Tibial artery (tissue), 4 donors: ENCODE data around the gene SLC9A2.

Source experiments
- DNase-seq, 2 donors: peaks; one replicate each; pipeline ENCODE4 v3.0.0-alpha.2; 2019
- H3K27ac ChIP-seq, 2 donors: fragments of 200-600 bp; sonication (generic) in 1 of 2; 1 replicate in 1 of 2; 2 replicates in 1 of 2; pipeline ENCODE4 v1.5.1; 2018 to 2019; ENCODE audit warnings: mild to moderate bottlenecking in 1 of 2
- H3K27me3 ChIP-seq, 2 donors: fragments of 200-600 bp; sonication (generic) in 1 of 2; one replicate each; pipeline versions ENCODE4 v1.5.1 to v1.6.0; 2016 to 2019
- H3K36me3 ChIP-seq, 3 donors: fragments of 200-600 bp; sonication (generic) in 2 of 3; one replicate each; pipeline ENCODE4 v1.5.1; 2016 to 2019; ENCODE audit warnings: mild to moderate bottlenecking in 2 of 3
- H3K4me1 ChIP-seq, 4 donors: fragments of 200-600 bp; sonication (generic) in 2 of 4; 1 replicate in 3 of 4; 2 replicates in 1 of 4; pipeline ENCODE4 v1.5.1; 2016 to 2019
- H3K4me3 ChIP-seq, 2 donors: fragments of 200-600 bp; sonication (generic) in 1 of 2; 1 replicate in 1 of 2; 2 replicates in 1 of 2; pipeline ENCODE4 v1.5.1; 2018 to 2019; ENCODE audit warnings: mild to moderate bottlenecking in 2 of 2
- H3K9me3 ChIP-seq, 3 donors: fragments of 200-600 bp; sonication (generic) in 1 of 3; one replicate each; pipeline ENCODE4 v1.5.1; 2016 to 2019
- intact Hi-C: fragments of 100-400 bp; cut with DNase I; formaldehyde crosslinking; loops from one replicate; pipeline ENCODE4 v1.15.0; 2023; ENCODE audit warnings: low total_unique reads
- TF ChIP-seq, protein P1 (sequence below), 2 experiments: fragments of 200-600 bp in 1 of 2; fragments of 450-650 bp in 1 of 2; IDR thresholded peaks; one replicate each; pipeline ENCODE4 v1.5.1; 2017 to 2019; ENCODE audit warnings: antibody characterized with exemption in 2 of 2, mild to moderate bottlenecking in 1 of 2, moderate library complexity in 1 of 2

The SLC9A2 gene

DNA sequence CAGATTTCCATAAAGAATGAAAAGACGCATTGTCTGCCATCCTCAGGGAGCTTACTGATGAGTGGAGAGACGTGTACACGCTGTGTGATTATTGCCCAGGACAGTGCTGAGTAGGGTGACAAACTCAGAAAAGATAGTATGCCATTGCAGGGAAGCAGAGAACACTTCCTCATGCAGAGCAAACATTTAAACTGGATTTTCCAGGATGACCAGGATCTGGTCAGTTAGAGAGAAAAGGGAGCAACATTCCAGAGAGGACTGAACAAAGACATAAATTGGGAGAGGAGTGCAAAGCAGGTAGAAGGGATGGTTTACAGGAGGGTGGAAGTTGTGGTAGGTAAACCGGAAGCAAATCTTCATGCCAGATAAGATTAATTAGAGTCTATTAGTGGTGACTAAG is 2.3 kb downstream of the SLC9A2 start:
- Histone ChIP-seq H3K27me3 (peaks cover 0 to 38% of the 10 kb centered on the region in 2 donors), H3K4me1 (peaks cover 0 to 18% (median 13%) of the 10 kb centered on the region in 4 donors), H3K36me3 (no peaks in the 10 kb centered on the region), H3K27ac (no peak overlapping the region), H3K4me3 (no peak overlapping the region), H3K9me3 (peaks cover 0 to 4% (median 0%) of the 10 kb centered on the region in 3 donors)
- no peak for DNase-seq
- intact Hi-C loops: no loop called here
- TF ChIP-seq, protein P1, sequence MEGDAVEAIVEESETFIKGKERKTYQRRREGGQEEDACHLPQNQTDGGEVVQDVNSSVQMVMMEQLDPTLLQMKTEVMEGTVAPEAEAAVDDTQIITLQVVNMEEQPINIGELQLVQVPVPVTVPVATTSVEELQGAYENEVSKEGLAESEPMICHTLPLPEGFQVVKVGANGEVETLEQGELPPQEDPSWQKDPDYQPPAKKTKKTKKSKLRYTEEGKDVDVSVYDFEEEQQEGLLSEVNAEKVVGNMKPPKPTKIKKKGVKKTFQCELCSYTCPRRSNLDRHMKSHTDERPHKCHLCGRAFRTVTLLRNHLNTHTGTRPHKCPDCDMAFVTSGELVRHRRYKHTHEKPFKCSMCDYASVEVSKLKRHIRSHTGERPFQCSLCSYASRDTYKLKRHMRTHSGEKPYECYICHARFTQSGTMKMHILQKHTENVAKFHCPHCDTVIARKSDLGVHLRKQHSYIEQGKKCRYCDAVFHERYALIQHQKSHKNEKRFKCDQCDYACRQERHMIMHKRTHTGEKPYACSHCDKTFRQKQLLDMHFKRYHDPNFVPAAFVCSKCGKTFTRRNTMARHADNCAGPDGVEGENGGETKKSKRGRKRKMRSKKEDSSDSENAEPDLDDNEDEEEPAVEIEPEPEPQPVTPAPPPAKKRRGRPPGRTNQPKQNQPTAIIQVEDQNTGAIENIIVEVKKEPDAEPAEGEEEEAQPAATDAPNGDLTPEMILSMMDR (IDR thresholded peaks at IDR 0.05): no peak

- TF ChIP-seq, protein P1 (IDR thresholded peaks at IDR 0.05): no peak
- no peak overlapping the region for H3K27ac ChIP-seq
- H3K9me3 ChIP-seq: peaks cover 0 to 4% (median 0%) of the 10 kb centered on the region in 3 donors
- peaks cover 0 to 18% (median 13%) of the 10 kb centered on the region in 4 donors for H3K4me1 ChIP-seq
- intact Hi-C loops: no loop called here
- H3K27me3 ChIP-seq: peaks cover 0 to 38% of the 10 kb centered on the region in 2 donors
- H3K36me3 ChIP-seq: no peaks in the 10 kb centered on the region
- no peak for DNase-seq
- H3K4me3 ChIP-seq: no peak overlapping the region
Observed at GRCh38 chr2:102622646-102623045, 3.3 kb downstream of the SLC9A2 start.

DNA sequence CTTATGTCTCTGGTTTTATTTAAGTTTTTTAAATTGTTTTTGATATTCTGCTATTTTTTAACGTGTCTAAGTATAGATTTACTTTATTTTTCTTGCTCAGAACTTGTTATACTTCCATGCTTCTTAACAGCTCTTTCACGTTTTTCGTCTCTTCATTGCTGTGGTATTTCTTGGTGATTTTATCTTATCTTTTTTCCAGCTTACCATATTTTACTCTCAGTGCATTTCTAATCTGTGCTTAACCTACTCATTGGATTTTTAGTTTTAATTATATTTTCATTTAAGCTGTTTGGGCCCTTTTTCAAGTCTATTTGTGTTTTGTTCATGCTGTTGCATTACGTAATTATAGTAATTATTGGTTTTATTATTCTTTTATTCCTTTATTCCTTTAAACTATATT is 11.1 kb downstream of the SLC9A2 start:
- Histone ChIP-seq H3K4me1 (no peaks in the 10 kb centered on the region), H3K9me3 (peaks cover 0 to 4% (median 0%) of the 10 kb centered on the region in 3 donors), H3K36me3 (no peaks in the 10 kb centered on the region), H3K27me3 (no peaks in the 10 kb centered on the region), H3K4me3 (no peak overlapping the region), H3K27ac (no peak overlapping the region)
- no peak for DNase-seq
- TF ChIP-seq, protein P1 (IDR thresholded peaks at IDR 0.05): no peak
- intact Hi-C loops: no loop called here

DNA sequence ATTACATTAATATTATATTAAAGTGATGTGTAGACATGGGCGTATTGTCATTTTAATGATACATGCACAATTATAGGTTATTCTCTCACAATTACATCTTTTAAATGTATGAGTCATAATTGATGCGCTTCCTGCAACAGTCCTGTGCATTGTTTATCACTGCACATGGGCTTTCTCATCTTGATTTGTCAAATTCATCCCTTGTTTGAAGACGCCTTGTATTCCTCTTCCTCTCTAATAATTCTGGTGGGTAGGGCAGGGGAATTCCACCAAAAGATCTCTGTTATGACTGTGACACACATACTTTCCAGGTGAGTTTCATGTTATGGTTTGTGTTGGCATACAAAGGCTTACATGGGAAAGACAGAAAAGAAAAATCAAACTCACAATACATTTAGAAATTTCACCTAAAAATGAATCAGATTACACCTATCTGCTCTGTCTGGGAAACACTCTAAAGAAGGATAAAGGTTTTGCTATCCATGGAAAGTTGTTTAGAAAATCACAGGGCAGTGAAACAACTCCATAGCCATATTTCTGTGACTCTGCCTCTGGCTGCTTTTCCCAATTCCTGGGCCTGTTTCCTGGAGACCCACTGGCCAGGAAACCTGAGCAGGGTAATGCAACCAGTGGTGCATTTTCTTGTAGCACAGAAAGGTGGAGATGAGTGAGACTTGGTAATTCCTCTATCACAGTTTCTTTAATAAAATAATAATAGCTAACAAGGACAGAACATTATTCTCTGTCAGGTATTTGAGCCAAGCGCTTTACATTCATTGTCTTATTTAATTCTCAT is 13.2 kb downstream of the SLC9A2 start:
- no peak for DNase-seq
- TF ChIP-seq, protein P1 (IDR thresholded peaks at IDR 0.05): no peak

GRCh38 chr2:102634831-102635241 is 15.5 kb downstream of the SLC9A2 start:
- Histone ChIP-seq H3K36me3 (no peaks in the 10 kb centered on the region), H3K27ac (no peak overlapping the region), H3K4me1 (no peaks in the 10 kb centered on the region), H3K9me3 (no peaks in the 10 kb centered on the region), H3K27me3 (no peaks in the 10 kb centered on the region), H3K4me3 (no peak overlapping the region)
- intact Hi-C loops: no loop called here
- TF ChIP-seq, protein P1 (IDR thresholded peaks at IDR 0.05): no peak
- no peak for DNase-seq

More for the DNA sequence above, 13.2 kb downstream of the SLC9A2 start:
- H3K4me1 ChIP-seq: no peaks in the 10 kb centered on the region
- H3K27me3 ChIP-seq: no peaks in the 10 kb centered on the region
- no peaks in the 10 kb centered on the region for H3K9me3 ChIP-seq
- no peaks in the 10 kb centered on the region for H3K36me3 ChIP-seq
- no peak overlapping the region for H3K4me3 ChIP-seq
- no peak overlapping the region for H3K27ac ChIP-seq
- intact Hi-C loops: no loop called here
